A204.1 (cell line): ENCODE results near the gene MXD3.
"Not testable (repeated sequence)": the region's sequence is repeated elsewhere in the genome, so short reads cannot be mapped to it uniquely, and the experiment has no call there.

ENCODE experiments used
- FAIRE-seq: peaks from 2 replicates; lab custom pipeline; 2012; peaks lifted over from hg19 to GRCh38; lab: Jason Lieb, UNC

MXD3 gene

DNA sequence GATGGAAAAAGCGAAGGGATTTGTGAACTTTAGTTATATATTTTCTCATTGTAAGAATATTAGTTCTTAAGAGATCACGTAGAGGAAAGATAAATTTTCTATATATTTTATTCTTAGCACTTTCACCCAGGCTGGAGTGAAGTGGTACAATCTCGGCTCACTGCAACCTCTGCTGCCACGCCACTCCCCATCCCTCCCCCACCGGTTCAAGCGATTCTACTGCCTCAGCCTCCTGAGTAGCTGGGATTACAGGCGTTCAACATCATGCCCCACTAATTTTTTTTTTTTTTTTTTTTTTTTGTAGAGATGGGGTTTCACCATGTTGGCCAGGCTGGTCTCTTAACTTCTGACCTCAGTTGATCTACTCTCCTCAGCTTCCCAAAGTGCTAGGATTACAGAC, 50.7 kb downstream of the MXD3 start:
- no peak for FAIRE-seq

DNA sequence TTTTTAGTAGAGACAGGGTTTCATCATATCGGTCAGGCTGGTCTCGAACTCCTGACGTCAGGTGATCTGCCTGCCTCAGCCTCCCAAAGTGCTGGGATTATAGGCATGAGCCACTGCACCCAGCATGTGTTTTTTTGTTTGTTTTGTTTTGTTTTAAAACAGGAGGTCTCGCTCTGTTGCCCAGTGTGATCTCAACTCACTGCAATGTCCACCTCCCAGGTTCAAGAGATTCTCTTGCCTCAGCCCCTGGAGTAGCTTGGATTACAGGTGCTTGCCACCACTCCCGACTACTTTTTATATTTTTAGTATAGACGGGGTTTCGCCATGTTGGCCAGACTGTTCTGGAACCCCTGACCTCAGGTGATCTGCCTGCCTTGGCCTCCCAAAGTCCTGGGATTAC, 53.0 kb downstream of the MXD3 start:
- not testable (repeated sequence) for FAIRE-seq
